Keratinocyte (primary cell): ENCODE data around the gene ZDHHC24. TPM values are rescaled to one million over a fixed set of nuclear protein-coding genes. Genes with fewer than 3 reads are reported as not detected.

Experiments
- DNase-seq: peaks from one replicate; pipeline ENCODE4 v3.0.0-alpha.2; 2011; ENCODE audit warnings: low read depth, missing footprints, low spot score
- FAIRE-seq: peaks from 2 replicates; lab custom pipeline; 2011; peaks lifted over from hg19 to GRCh38; lab: Jason Lieb, UNC
- H2AFZ ChIP-seq: 2 replicates; pipeline ENCODE4 v1.6.0; 2012; ENCODE audit warnings: low read length, control low read depth, inconsistent platforms; ENCODE audit not compliant: control insufficient read depth
- H3K27ac ChIP-seq: 2 replicates; pipeline ENCODE4 v1.5.1; 2011; ENCODE audit warnings: low read length; ENCODE audit not compliant: control insufficient read depth, insufficient read depth
- H3K27me3 ChIP-seq: 3 replicates; pipeline ENCODE4 v1.6.0; 2011; ENCODE audit warnings: low read length; ENCODE audit not compliant: control insufficient read depth, insufficient read depth; ENCODE audit errors: extremely low read depth
- H3K36me3 ChIP-seq, 2 experiments: 2 replicates in 1 of 2; 3 replicates in 1 of 2; pipeline ENCODE4 v1.5.1; 2011; ENCODE audit warnings: low read length in 2 of 2, mild to moderate bottlenecking in 1 of 2; ENCODE audit not compliant: control insufficient read depth in 2 of 2, insufficient read depth in 2 of 2; ENCODE audit errors: extremely low read depth in 1 of 2
- H3K4me1 ChIP-seq: 3 replicates; pipeline ENCODE4 v1.5.1; 2011; ENCODE audit warnings: low read length; ENCODE audit not compliant: control insufficient read depth, insufficient read depth; ENCODE audit errors: extremely low read depth
- H3K4me2 ChIP-seq: 3 replicates; pipeline ENCODE4 v1.6.0; 2011; ENCODE audit warnings: low read depth, low read length; ENCODE audit not compliant: control insufficient read depth, insufficient read depth; ENCODE audit errors: extremely low read depth
- H3K4me3 ChIP-seq, 3 experiments: fragments of 200-600 bp in 1 of 3; sonication (generic) in 1 of 3; 2 replicates in 2 of 3; 3 replicates in 1 of 3; pipeline ENCODE4 v1.5.1; 2011 to 2016; ENCODE audit warnings: low read length in 3 of 3, mild to moderate bottlenecking in 3 of 3, control low read depth in 2 of 3, inconsistent platforms in 1 of 3, low read depth in 1 of 3, mixed read lengths in 1 of 3, mixed run types in 1 of 3, moderate library complexity in 1 of 3; ENCODE audit not compliant: control insufficient read depth in 2 of 3, insufficient read depth in 2 of 3; ENCODE audit errors: extremely low read depth in 1 of 3
- H3K79me2 ChIP-seq: 2 replicates; pipeline ENCODE4 v1.6.0; 2012; ENCODE audit warnings: low read length; ENCODE audit not compliant: control insufficient read depth, insufficient read depth
- H3K9ac ChIP-seq: 3 replicates; pipeline ENCODE4 v1.6.0; 2011; ENCODE audit warnings: low read length; ENCODE audit not compliant: control insufficient read depth, insufficient read depth; ENCODE audit errors: extremely low read depth
- H3K9me1 ChIP-seq: 3 replicates; pipeline ENCODE4 v1.6.0; 2011; ENCODE audit warnings: low read length; ENCODE audit not compliant: control insufficient read depth, insufficient read depth; ENCODE audit errors: extremely low read depth
- H3K9me3 ChIP-seq: 2 replicates; pipeline ENCODE4 v1.5.1; 2012; ENCODE audit warnings: low read depth, low read length; ENCODE audit not compliant: control insufficient read depth
- H4K20me1 ChIP-seq: 3 replicates; pipeline ENCODE4 v1.6.0; 2011; ENCODE audit warnings: low read length; ENCODE audit not compliant: control insufficient read depth, insufficient read depth; ENCODE audit errors: extremely low read depth
- CTCF ChIP-seq, 3 experiments: IDR thresholded peaks in 1 of 3; conservative IDR thresholded peaks in 1 of 3; optimal IDR thresholded peaks in 1 of 3; 2 replicates in 2 of 3; 3 replicates in 1 of 3; pipeline versions ENCODE3 to v1.5.1; 2011; ENCODE audit warnings: low read length in 3 of 3, mild to moderate bottlenecking in 3 of 3, moderate library complexity in 2 of 3, control low read depth in 1 of 3, inconsistent platforms in 1 of 3; ENCODE audit not compliant: insufficient read depth in 2 of 3; ENCODE audit errors: extremely low read depth in 1 of 3
- EZH2 ChIP-seq: IDR thresholded peaks from one replicate; pipeline ENCODE4 v1.6.1; 2012; ENCODE audit warnings: inconsistent platforms, mild to moderate bottlenecking, low read length, moderate library complexity
- dilution Hi-C: fragments of 300-500 bp; cut with MboI; formaldehyde crosslinking; loops from one replicate; pipeline ENCODE4 v1.7.0; 2020; ENCODE audit warnings: low sequenced_read_pairs; ENCODE audit not compliant: extremely low pct_ligation_motif_present
- polyA plus RNA-seq, 5 experiments: library from polyadenylated mRNA; depleted of rRNA in 3 of 5; stranded (reverse) in 3 of 5; stranded (forward) in 1 of 5; unstranded in 1 of 5; fragments of >200 nt; gene quantifications; 1 replicate in 1 of 5; 2 replicates in 3 of 5; 3 replicates in 1 of 5; pipeline versions ENCODE4 v1.2.1 to v1.2.3, GENCODE V29; 2011 to 2012; ENCODE audit warnings: missing spikeins in 2 of 5, low read depth in 1 of 5, low replicate concordance in 1 of 5

The ZDHHC24 gene
- polyA plus RNA-seq, 1 donor (not counting 4 experiments of a cell fraction or from before 2014, with no cell fraction given): 4.8 TPM

GRCh38 chr11:66531841-66532240, 14.0 kb downstream of the ZDHHC24 start:
- TF ChIP-seq CTCF (optimal IDR thresholded peaks at IDR 0.05 in 1 of 3, IDR thresholded peaks at IDR 0.05 in 1 of 3, conservative IDR thresholded peaks at IDR 0.05 in 1 of 3; ENCODE audit: extremely low read depth in 1 of 3, insufficient read depth in 2 of 3, low read length in 3 of 3) (no peak), EZH2 (no peak)
- Histone ChIP-seq H3K27ac (no peak overlapping the region), H4K20me1 (no peaks in the 10 kb centered on the region), H3K9ac (no peak overlapping the region), H2AFZ (no peak overlapping the region), H3K9me1 (no peaks in the 10 kb centered on the region), H3K9me3 (no peaks in the 10 kb centered on the region), H3K4me3 (no peak overlapping the region), H3K36me3 (peaks cover 0 to 1% of the 10 kb centered on the region in 2 experiments), H3K4me1 (no peaks in the 10 kb centered on the region), H3K27me3 (no peaks in the 10 kb centered on the region), H3K4me2 (no peak overlapping the region), H3K79me2 (no peaks in the 10 kb centered on the region)
- DNase-seq (no peak), FAIRE-seq (no peak)
- dilution Hi-C loops: no loop called here

GRCh38 chr11:66530927-66531709, 14.7 kb downstream of the ZDHHC24 start:
- no peak overlapping the region for H3K4me3 ChIP-seq
- no peak overlapping the region for H2AFZ ChIP-seq
- H3K4me2 ChIP-seq: no peak overlapping the region
- no peak overlapping the region for H3K27ac ChIP-seq
- peaks cover 0 to 3% of the 10 kb centered on the region in 2 experiments for H3K36me3 ChIP-seq
- no peaks in the 10 kb centered on the region for H3K9me1 ChIP-seq
- no peaks in the 10 kb centered on the region for H3K79me2 ChIP-seq
- DNase-seq (no peak), FAIRE-seq (no peak)
- H3K9ac ChIP-seq: no peak overlapping the region
- no peaks in the 10 kb centered on the region for H4K20me1 ChIP-seq
- no peaks in the 10 kb centered on the region for H3K27me3 ChIP-seq
- TF ChIP-seq CTCF (optimal IDR thresholded peaks at IDR 0.05 in 1 of 3, IDR thresholded peaks at IDR 0.05 in 1 of 3, conservative IDR thresholded peaks at IDR 0.05 in 1 of 3; ENCODE audit: extremely low read depth in 1 of 3, insufficient read depth in 2 of 3, low read length in 3 of 3): no peak
- no peak for TF ChIP-seq EZH2
- dilution Hi-C loops: no loop called here
- H3K4me1 ChIP-seq: no peaks in the 10 kb centered on the region
- no peaks in the 10 kb centered on the region for H3K9me3 ChIP-seq
